ENCODE measurements around the gene THSD7B. TPM values are rescaled to one million over a fixed set of nuclear protein-coding genes. Genes with fewer than 3 reads are reported as not detected.

The THSD7B gene
- total and polyA plus RNA-seq, 2 of the 13 experiments (the other 11 are each of a cell fraction or from before 2014, with no cell fraction given): 0.02 TPM; not detected in 1

DNA sequence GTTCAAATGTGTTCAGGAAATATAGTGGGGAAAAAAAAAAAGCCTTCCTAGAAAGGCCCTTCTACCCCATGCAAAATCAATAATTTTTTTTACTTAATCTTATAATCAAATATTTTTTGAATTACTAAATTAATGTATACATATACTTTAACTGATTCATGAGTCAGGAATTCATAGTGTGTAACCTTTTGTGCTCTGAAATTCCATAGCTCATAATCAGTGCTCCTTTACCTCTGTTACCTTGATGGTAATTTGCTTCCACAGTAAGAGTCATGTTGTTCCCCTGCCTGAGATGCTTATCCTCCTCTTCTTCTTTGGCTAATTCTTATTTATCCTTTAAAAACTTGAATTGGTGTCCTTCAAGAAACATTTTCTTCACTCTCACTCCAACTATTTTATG is 414.2 kb downstream of the THSD7B start (continued):
- TF ChIP-seq ZNF160 (CRISPR knock-in tag; IDR thresholded peaks at IDR 0.05) (no peak), ZNF275 (CRISPR knock-in tag; IDR thresholded peaks at IDR 0.05; ENCODE audit: borderline replicate concordance) (no peak), RELA (CRISPR knock-in tag; IDR thresholded peaks at IDR 0.05) (no peak), HNF1A (IDR thresholded peaks at IDR 0.05; ENCODE audit: low read depth) (no peak), HNF1A (CRISPR knock-in tag; IDR thresholded peaks at IDR 0.05; ENCODE audit: borderline replicate concordance) (no peak), GRHL1 (CRISPR knock-in tag; conservative IDR thresholded peaks at IDR 0.05) (no peak), ZBTB2 (CRISPR knock-in tag; IDR thresholded peaks at IDR 0.05; ENCODE audit: low read depth) (no peak), HDAC2 (CRISPR knock-in tag; IDR thresholded peaks at IDR 0.05) (no peak), NFYC (CRISPR knock-in tag; IDR thresholded peaks at IDR 0.05) (no peak), NCOA1 (CRISPR knock-in tag; IDR thresholded peaks at IDR 0.05) (no peak)
- TF ChIP-seq, protein P1, sequence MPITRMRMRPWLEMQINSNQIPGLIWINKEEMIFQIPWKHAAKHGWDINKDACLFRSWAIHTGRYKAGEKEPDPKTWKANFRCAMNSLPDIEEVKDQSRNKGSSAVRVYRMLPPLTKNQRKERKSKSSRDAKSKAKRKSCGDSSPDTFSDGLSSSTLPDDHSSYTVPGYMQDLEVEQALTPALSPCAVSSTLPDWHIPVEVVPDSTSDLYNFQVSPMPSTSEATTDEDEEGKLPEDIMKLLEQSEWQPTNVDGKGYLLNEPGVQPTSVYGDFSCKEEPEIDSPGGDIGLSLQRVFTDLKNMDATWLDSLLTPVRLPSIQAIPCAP (CRISPR knock-in tag; IDR thresholded peaks at IDR 0.05; ENCODE audit: low read depth): no peak
- TF ChIP-seq, protein P2, sequence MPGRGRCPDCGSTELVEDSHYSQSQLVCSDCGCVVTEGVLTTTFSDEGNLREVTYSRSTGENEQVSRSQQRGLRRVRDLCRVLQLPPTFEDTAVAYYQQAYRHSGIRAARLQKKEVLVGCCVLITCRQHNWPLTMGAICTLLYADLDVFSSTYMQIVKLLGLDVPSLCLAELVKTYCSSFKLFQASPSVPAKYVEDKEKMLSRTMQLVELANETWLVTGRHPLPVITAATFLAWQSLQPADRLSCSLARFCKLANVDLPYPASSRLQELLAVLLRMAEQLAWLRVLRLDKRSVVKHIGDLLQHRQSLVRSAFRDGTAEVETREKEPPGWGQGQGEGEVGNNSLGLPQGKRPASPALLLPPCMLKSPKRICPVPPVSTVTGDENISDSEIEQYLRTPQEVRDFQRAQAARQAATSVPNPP (CRISPR knock-in tag; IDR thresholded peaks at IDR 0.05): no peak

Data from HepG2 (cell line).